Liver (tissue), 5 donors: ENCODE results near the gene MRPS18B. TPM values are rescaled to one million over a fixed set of nuclear protein-coding genes. Genes with fewer than 3 reads are reported as not detected.

Experiments used
- polyA plus RNA-seq, 2 donors: library from polyadenylated mRNA; stranded (reverse) in 1 of 2; unstranded in 1 of 2; fragments of 200-250 nt in 1 of 2; fragments of >200 nt in 1 of 2; fragmentation: Nextera tagmentation in 1 of 2; extraction: Ambion mirVana in 1 of 2; gene quantifications; one replicate each; pipeline versions ENCODE4 v1.2.1 to v1.2.3, GENCODE V29; 2013 to 2015
- small RNA-seq: library from RNA; depleted of rRNA; stranded (forward); fragments of <200 nt; gene quantifications from one replicate; pipeline ENCODE3, GENCODE V24; 2014
- total RNA-seq, 2 donors: library from RNA; depleted of rRNA; stranded (reverse); fragments of >200 nt; gene quantifications; one replicate each; pipeline ENCODE4 v1.2.3, GENCODE V29; 2014
- donor health status: healthy.
- donor health status: healthy.
- donor health status: healthy.

Gene MRPS18B
- total and polyA plus RNA-seq, 4 donors: 50.5 to 81.9 (median 69.4) TPM

Small RNAs within 50 kb of the gene (small RNA-seq; reads per million reads assigned to genes)
- 1.4 reads per million, percentile 83 among the genes with 10 or more reads in this experiment for gene MIR877

Other genes starting within 250 kb of the MRPS18B start
- 100 to 1,000 TPM; 133 to 236 TPM for gene HLA-E, start 128.3 kb upstream of the MRPS18B start, total RNA-seq
- gene HLA-E, start 128.3 kb upstream of the MRPS18B start, polyA plus RNA-seq: 100 to 1,000 TPM; 177 to 258 TPM
- 10 to 100 TPM; 12.3 to 14.0 TPM for gene GNL1, start 61.4 kb upstream of the MRPS18B start, total RNA-seq
- gene GNL1, start 61.4 kb upstream of the MRPS18B start, polyA plus RNA-seq: 10 to 100 TPM; 10.1 to 18.2 TPM
- gene PRR3, start 60.5 kb upstream of the MRPS18B start, total RNA-seq: 1 to 10 TPM; 2.1 to 2.3 TPM
- gene PRR3, start 60.5 kb upstream of the MRPS18B start, polyA plus RNA-seq: 1 to 10 TPM; 2.5 to 3.2 TPM
- 10 to 100 TPM; 20.4 to 33.9 TPM for gene ABCF1, start 46.4 kb upstream of the MRPS18B start, total RNA-seq
- gene ABCF1, start 46.4 kb upstream of the MRPS18B start, polyA plus RNA-seq: 10 to 100 TPM; 25.0 to 27.2 TPM
- 10 to 100 TPM; 11.1 to 21.1 TPM for gene PPP1R10, start 597 bp upstream of the MRPS18B start, total RNA-seq
- gene PPP1R10, start 597 bp upstream of the MRPS18B start, polyA plus RNA-seq: 10 to 100 TPM; 14.1 to 14.2 TPM
- gene ATAT1, start 9.0 kb downstream of the MRPS18B start, total RNA-seq: 1 to 10 TPM; 2.1 to 3.3 TPM
- gene ATAT1, start 9.0 kb downstream of the MRPS18B start, polyA plus RNA-seq: 1 to 10 TPM; 2.6 to 5.4 TPM
- gene C6orf136, start 29.3 kb downstream of the MRPS18B start, total RNA-seq: 1 to 10 TPM; 2.0 to 8.9 TPM
- 10 to 100 TPM; 10.8 to 12.0 TPM for gene C6orf136, start 29.3 kb downstream of the MRPS18B start, polyA plus RNA-seq
- 10 to 100 TPM; 20.6 to 23.9 TPM for gene DHX16, start 55.2 kb downstream of the MRPS18B start, total RNA-seq
- gene DHX16, start 55.2 kb downstream of the MRPS18B start, polyA plus RNA-seq: 10 to 100 TPM; 10.1 to 14.2 TPM
- 10 to 100 TPM; 11.4 to 11.5 TPM for gene PPP1R18, start 68.8 kb downstream of the MRPS18B start, total RNA-seq
- 10 to 100 TPM in 1 of 2 donors, 1 to 10 TPM in 1; 7.4 to 17.4 TPM for gene PPP1R18, start 68.8 kb downstream of the MRPS18B start, polyA plus RNA-seq
- gene NRM, start 73.1 kb downstream of the MRPS18B start, total RNA-seq: 1 to 10 TPM in 1 of 2 donors, under 1 TPM in 1; 0.59 to 2.3 TPM
- 1 to 10 TPM; 2.4 to 3.3 TPM for gene NRM, start 73.1 kb downstream of the MRPS18B start, polyA plus RNA-seq
- gene MDC1, start 99.4 kb downstream of the MRPS18B start, total RNA-seq: 10 to 100 TPM in 1 of 2 donors, 1 to 10 TPM in 1; 9.0 to 15.5 TPM
- gene MDC1, start 99.4 kb downstream of the MRPS18B start, polyA plus RNA-seq: 1 to 10 TPM; 5.9 to 7.7 TPM
- gene TUBB, start 102.5 kb downstream of the MRPS18B start, total RNA-seq: 100 to 1,000 TPM; 197 to 533 TPM
- gene TUBB, start 102.5 kb downstream of the MRPS18B start, polyA plus RNA-seq: 100 to 1,000 TPM; 115 to 224 TPM
- 10 to 100 TPM; 38.6 to 60.5 TPM for gene FLOT1, start 124.8 kb downstream of the MRPS18B start, total RNA-seq
- 10 to 100 TPM; 58.4 to 99.8 TPM for gene FLOT1, start 124.8 kb downstream of the MRPS18B start, polyA plus RNA-seq
- 1 to 10 TPM; 1.3 to 6.5 TPM for gene IER3, start 126.7 kb downstream of the MRPS18B start, total RNA-seq
- 1 to 10 TPM; 6.9 to 8.1 TPM for gene IER3, start 126.7 kb downstream of the MRPS18B start, polyA plus RNA-seq